K562 (cell line): ENCODE measurements around the gene TMEM184A. TPM values are rescaled to one million over a fixed set of nuclear protein-coding genes. Genes with fewer than 3 reads are reported as not detected.

Source experiments
- CBX8 ChIP-seq: fragments of 200-600 bp; sonication (generic); IDR thresholded peaks from 2 replicates; pipeline ENCODE4 v1.6.1; 2012; ENCODE audit warnings: borderline replicate concordance, mixed run types, low read depth, mild to moderate bottlenecking, moderate library complexity, mixed read lengths, low read length, control low read depth, inconsistent platforms; ENCODE audit not compliant: poor library complexity, severe bottlenecking; ENCODE audit errors: extremely low read depth
- ESRRA ChIP-seq: fragments of 450-650 bp; IDR thresholded peaks from 2 replicates; pipeline ENCODE4 v1.6.1; 2014; ENCODE audit warnings: low read depth, mild to moderate bottlenecking, moderate library complexity, borderline replicate concordance
- HEY1 ChIP-seq: fragments of 250-450 bp; sonication (Bioruptor Pico); IDR thresholded peaks from 2 replicates; pipeline ENCODE4 v1.5.0; 2020; ENCODE audit warnings: mild to moderate bottlenecking, moderate library complexity, borderline replicate concordance
- NCOA2 ChIP-seq, 2 experiments: fragments of 450-650 bp; IDR thresholded peaks; 2 replicates each; pipeline ENCODE4 v1.6.1; 2018; ENCODE audit warnings: mild to moderate bottlenecking in 2 of 2, moderate library complexity in 1 of 2; ENCODE audit not compliant: partially characterized antibody in 2 of 2
- PPARD ChIP-seq: fragments of 250-450 bp; sonication (Bioruptor Pico); IDR thresholded peaks from 2 replicates; pipeline ENCODE4 v1.8.0; 2022; ENCODE audit warnings: inconsistent platforms, mild to moderate bottlenecking, moderate library complexity
- ZNF165 ChIP-seq: fragments of 250-450 bp; sonication (Bioruptor Pico); IDR thresholded peaks from 2 replicates; pipeline ENCODE4 v1.4.0; 2020; ENCODE audit warnings: borderline replicate concordance
- ZNF507 ChIP-seq: conservative IDR thresholded peaks from 2 replicates; pipeline ENCODE4 v1.6.1; 2017; ENCODE audit warnings: missing genetic modification characterization, missing compliant biosample characterization
- ZNF76 ChIP-seq: fragments of 250-450 bp; sonication (Bioruptor Pico); IDR thresholded peaks from 2 replicates; pipeline ENCODE4 v1.4.0; 2020; ENCODE audit warnings: mild to moderate bottlenecking, moderate library complexity, borderline replicate concordance
- ZNF830 ChIP-seq: fragments of 250-450 bp; sonication (Bioruptor Pico); IDR thresholded peaks from 2 replicates; pipeline ENCODE4 v1.5.0; 2021; ENCODE audit warnings: mild to moderate bottlenecking
- polyA plus RNA-seq, 8 experiments: library from polyadenylated mRNA; depleted of rRNA in 4 of 8; stranded (reverse) in 5 of 8; unstranded in 3 of 8; fragments of >200 nt; fragmentation: Nextera tagmentation in 2 of 8; fragmentation: Illumina TruSeq in 1 of 8; extraction: Ambion mirVana in 2 of 8; extraction: Trizol in 1 of 8; gene quantifications; 2 replicates each; pipeline versions ENCODE4 v1.2.1 to v1.2.3, GENCODE V29; 2011 to 2014; ENCODE audit warnings: inconsistent platforms in 1 of 8, missing spikeins in 1 of 8
- total RNA-seq, 7 experiments: library from RNA; depleted of rRNA in 6 of 7; stranded (reverse); fragments of >200 nt in 6 of 7; fragmentation: Illumina TruSeq in 2 of 7; extraction: Trizol in 2 of 7; gene quantifications; 2 replicates each; pipeline versions ENCODE4 v1.2.1 to v1.2.3, GENCODE V29; 2011 to 2021; ENCODE audit warnings: low replicate concordance in 1 of 7
- TF ChIP-seq, protein P1 (sequence below): fragments of 200-800 bp; sonication (Bioruptor generic); IDR thresholded peaks from 2 replicates; pipeline ENCODE4 v1.6.1; 2016; ENCODE audit warnings: missing genetic modification characterization, missing compliant biosample characterization
- TF ChIP-seq, protein P2 (sequence below), 2 experiments: fragments of 450-650 bp; IDR thresholded peaks; 2 replicates each; pipeline ENCODE4 v1.6.1; 2018; ENCODE audit warnings: mild to moderate bottlenecking in 2 of 2, low read depth in 1 of 2; ENCODE audit not compliant: partially characterized antibody in 2 of 2

Gene TMEM184A
- total and polyA plus RNA-seq, 9 of the 15 experiments (the other 6 are each of a cell fraction or from before 2014, with no cell fraction given): 0.10 to 0.18 (median 0.11) TPM; not detected in 6

DNA sequence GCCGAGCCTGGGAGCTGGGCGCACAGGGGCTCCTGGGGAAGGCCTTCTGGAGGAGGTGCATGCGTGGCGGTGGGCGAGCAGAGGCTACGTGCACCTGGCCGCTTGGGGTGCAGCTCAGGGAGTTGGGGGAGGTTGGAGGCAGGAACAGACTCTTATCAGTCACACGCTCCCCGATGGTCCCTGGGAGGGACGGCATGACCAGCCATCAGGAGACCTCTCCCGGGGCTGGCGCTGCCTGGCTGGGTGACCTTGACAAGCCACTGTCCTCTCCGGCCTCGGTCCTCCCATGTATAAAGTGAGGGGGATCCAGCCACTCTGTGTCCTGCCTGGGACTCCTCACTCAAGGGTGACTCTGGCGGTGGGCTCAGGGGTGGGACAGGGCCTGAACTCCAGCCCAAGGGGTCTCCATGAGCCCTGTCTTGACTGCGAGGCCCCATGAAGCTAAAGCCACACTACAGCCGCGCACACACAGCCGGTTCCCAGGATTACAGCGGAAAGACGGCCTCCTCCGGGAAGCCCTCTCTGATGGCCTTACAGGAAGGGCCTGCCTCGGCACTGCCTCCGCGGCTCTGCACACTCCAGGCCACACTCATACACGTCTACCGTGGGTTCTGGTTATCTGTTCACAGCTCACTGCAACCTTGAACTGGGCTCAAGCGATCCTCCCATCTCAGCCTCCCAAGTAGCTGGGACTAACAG lies 2.3 kb downstream of the TMEM184A start (continued):
- TF ChIP-seq, protein P1, sequence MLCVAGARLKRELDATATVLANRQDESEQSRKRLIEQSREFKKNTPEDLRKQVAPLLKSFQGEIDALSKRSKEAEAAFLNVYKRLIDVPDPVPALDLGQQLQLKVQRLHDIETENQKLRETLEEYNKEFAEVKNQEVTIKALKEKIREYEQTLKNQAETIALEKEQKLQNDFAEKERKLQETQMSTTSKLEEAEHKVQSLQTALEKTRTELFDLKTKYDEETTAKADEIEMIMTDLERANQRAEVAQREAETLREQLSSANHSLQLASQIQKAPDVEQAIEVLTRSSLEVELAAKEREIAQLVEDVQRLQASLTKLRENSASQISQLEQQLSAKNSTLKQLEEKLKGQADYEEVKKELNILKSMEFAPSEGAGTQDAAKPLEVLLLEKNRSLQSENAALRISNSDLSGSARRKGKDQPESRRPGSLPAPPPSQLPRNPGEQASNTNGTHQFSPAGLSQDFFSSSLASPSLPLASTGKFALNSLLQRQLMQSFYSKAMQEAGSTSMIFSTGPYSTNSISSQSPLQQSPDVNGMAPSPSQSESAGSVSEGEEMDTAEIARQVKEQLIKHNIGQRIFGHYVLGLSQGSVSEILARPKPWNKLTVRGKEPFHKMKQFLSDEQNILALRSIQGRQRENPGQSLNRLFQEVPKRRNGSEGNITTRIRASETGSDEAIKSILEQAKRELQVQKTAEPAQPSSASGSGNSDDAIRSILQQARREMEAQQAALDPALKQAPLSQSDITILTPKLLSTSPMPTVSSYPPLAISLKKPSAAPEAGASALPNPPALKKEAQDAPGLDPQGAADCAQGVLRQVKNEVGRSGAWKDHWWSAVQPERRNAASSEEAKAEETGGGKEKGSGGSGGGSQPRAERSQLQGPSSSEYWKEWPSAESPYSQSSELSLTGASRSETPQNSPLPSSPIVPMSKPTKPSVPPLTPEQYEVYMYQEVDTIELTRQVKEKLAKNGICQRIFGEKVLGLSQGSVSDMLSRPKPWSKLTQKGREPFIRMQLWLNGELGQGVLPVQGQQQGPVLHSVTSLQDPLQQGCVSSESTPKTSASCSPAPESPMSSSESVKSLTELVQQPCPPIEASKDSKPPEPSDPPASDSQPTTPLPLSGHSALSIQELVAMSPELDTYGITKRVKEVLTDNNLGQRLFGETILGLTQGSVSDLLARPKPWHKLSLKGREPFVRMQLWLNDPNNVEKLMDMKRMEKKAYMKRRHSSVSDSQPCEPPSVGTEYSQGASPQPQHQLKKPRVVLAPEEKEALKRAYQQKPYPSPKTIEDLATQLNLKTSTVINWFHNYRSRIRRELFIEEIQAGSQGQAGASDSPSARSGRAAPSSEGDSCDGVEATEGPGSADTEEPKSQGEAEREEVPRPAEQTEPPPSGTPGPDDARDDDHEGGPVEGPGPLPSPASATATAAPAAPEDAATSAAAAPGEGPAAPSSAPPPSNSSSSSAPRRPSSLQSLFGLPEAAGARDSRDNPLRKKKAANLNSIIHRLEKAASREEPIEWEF: no peak
- TF ChIP-seq ZNF507 (tag) (no peak), PPARD (CRISPR knock-in tag) (no peak), CBX8 (no peak), HEY1 (CRISPR knock-in tag) (no peak), ZNF76 (CRISPR knock-in tag) (no peak), ZNF830 (no peak), ESRRA (0 out of 2 replicates have a peak, but pooled peaks have one; percentile 45), NCOA2 (IDR thresholded peaks at IDR 0.05; ENCODE audit: partially characterized antibody in 2 of 2) (no peak), ZNF165 (CRISPR knock-in tag) (no peak)
- TF ChIP-seq, protein P2, sequence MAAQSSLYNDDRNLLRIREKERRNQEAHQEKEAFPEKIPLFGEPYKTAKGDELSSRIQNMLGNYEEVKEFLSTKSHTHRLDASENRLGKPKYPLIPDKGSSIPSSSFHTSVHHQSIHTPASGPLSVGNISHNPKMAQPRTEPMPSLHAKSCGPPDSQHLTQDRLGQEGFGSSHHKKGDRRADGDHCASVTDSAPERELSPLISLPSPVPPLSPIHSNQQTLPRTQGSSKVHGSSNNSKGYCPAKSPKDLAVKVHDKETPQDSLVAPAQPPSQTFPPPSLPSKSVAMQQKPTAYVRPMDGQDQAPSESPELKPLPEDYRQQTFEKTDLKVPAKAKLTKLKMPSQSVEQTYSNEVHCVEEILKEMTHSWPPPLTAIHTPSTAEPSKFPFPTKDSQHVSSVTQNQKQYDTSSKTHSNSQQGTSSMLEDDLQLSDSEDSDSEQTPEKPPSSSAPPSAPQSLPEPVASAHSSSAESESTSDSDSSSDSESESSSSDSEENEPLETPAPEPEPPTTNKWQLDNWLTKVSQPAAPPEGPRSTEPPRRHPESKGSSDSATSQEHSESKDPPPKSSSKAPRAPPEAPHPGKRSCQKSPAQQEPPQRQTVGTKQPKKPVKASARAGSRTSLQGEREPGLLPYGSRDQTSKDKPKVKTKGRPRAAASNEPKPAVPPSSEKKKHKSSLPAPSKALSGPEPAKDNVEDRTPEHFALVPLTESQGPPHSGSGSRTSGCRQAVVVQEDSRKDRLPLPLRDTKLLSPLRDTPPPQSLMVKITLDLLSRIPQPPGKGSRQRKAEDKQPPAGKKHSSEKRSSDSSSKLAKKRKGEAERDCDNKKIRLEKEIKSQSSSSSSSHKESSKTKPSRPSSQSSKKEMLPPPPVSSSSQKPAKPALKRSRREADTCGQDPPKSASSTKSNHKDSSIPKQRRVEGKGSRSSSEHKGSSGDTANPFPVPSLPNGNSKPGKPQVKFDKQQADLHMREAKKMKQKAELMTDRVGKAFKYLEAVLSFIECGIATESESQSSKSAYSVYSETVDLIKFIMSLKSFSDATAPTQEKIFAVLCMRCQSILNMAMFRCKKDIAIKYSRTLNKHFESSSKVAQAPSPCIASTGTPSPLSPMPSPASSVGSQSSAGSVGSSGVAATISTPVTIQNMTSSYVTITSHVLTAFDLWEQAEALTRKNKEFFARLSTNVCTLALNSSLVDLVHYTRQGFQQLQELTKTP (IDR thresholded peaks at IDR 0.05; ENCODE audit: low read depth in 1 of 2, partially characterized antibody in 2 of 2): no peak
- TF ChIP-seq, all 486 proteins: peak for 4
